Measurements from ENCODE around the gene NLRP13.
"Not testable (repeated sequence)": the region's sequence is repeated elsewhere in the genome, so short reads cannot be mapped to it uniquely, and the experiment has no call there.

NLRP13 gene

GRCh38 chr19:55931936-55932386, at the start of gene NLRP13:
Gene NLRP13 (minus strand): TSS chr19:55932336. CDS start chr19:55932311, 25 bp downstream.
- no peak for DNase-seq

- no peak for DNase-seq
Measured at GRCh38 chr19:55980415-55980814, 48.3 kb upstream of the NLRP13 start.

- no peak for DNase-seq
Measured at GRCh38 chr19:55973982-55974381, 41.8 kb upstream of the NLRP13 start.

- no peak for DNase-seq
Measured at GRCh38 chr19:55962186-55962585, 30.1 kb upstream of the NLRP13 start.

- no peak for DNase-seq
Measured at GRCh38 chr19:55959996-55960675, 28.0 kb upstream of the NLRP13 start.

- DNase-seq: no peak
Measured at GRCh38 chr19:55958356-55958755, 26.2 kb upstream of the NLRP13 start.

- DNase-seq: no peak
Measured at GRCh38 chr19:55956431-55956830, 24.3 kb upstream of the NLRP13 start.

- not testable (repeated sequence) for DNase-seq
Measured at GRCh38 chr19:55950566-55950965, 18.4 kb upstream of the NLRP13 start.

- no peak for DNase-seq
Measured at GRCh38 chr19:55947532-55947931, 15.4 kb upstream of the NLRP13 start, which contains the start of gene NLRP8. Gene NLRP8 (plus strand): TSS chr19:55947832.

GRCh38 chr19:55940306-55940705, 8.2 kb upstream of the NLRP13 start:
- no peak for DNase-seq

- no peak for DNase-seq
Measured at GRCh38 chr19:55939206-55939605, 7.1 kb upstream of the NLRP13 start.

GRCh38 chr19:55935206-55935605, 3.1 kb upstream of the NLRP13 start:
- DNase-seq: no peak

GRCh38 chr19:55930996-55931515, 1.1 kb downstream of the NLRP13 start:
- DNase-seq: no peak

GRCh38 chr19:55929258-55929657, 2.9 kb downstream of the NLRP13 start:
- DNase-seq: not testable (repeated sequence)

GRCh38 chr19:55927991-55928390, 4.1 kb downstream of the NLRP13 start:
- DNase-seq: no peak

GRCh38 chr19:55923556-55923955, 8.6 kb downstream of the NLRP13 start:
- DNase-seq: no peak

- DNase-seq: no peak
Measured at GRCh38 chr19:55913643-55914268, 18.4 kb downstream of the NLRP13 start.

- no peak for DNase-seq
Measured at GRCh38 chr19:55912916-55913315, 19.2 kb downstream of the NLRP13 start.

GRCh38 chr19:55909801-55910200, 22.3 kb downstream of the NLRP13 start:
- no peak for DNase-seq

GRCh38 chr19:55907746-55908145, 24.4 kb downstream of the NLRP13 start:
- no peak for DNase-seq

GRCh38 chr19:55907286-55907685, 24.9 kb downstream of the NLRP13 start:
- DNase-seq: no peak

GRCh38 chr19:55902080-55902751, 29.9 kb downstream of the NLRP13 start:
- DNase-seq: no peak

- no peak for DNase-seq
Measured at GRCh38 chr19:55901369-55902079, 30.6 kb downstream of the NLRP13 start.

Data from stimulated activated CD4-positive, alpha-beta T cell treated with anti-CD3 and anti-CD28 coated beads, Interleukin-2, amount 100 ng/mL, for 24 hours (primary cell).